NCI-H2196 treated with DMSO at 0.1 percent for 48 hours (cell line): ENCODE data around the gene SHROOM4.

Experiments used
- DNase-seq: peaks from one replicate; lab custom pipeline; 2025; ENCODE audit not compliant: unreplicated experiment; lab: John Stamatoyannopoulos, UW

Gene SHROOM4

GRCh38 chrX:50813843-50814661 lies at the start of gene SHROOM4:
Gene SHROOM4 (minus strand): TSS chrX:50814194. CDS start chrX:50814018, 176 bp downstream.
- DNase-seq: no peak

- no peak for DNase-seq
These were observed 49.5 kb upstream of the SHROOM4 start for GRCh38 chrX:50863471-50863870.

GRCh38 chrX:50860518-50860917 lies 46.5 kb upstream of the SHROOM4 start:
- DNase-seq: no peak

- DNase-seq: no peak
These were observed 44.6 kb upstream of the SHROOM4 start for GRCh38 chrX:50858548-50858947.

GRCh38 chrX:50853399-50853798 lies 39.4 kb upstream of the SHROOM4 start:
- DNase-seq: no peak

GRCh38 chrX:50852524-50852923 lies 38.5 kb upstream of the SHROOM4 start:
- DNase-seq: no peak

- no peak for DNase-seq
These were observed 28.2 kb upstream of the SHROOM4 start for GRCh38 chrX:50842221-50842620.

- no peak for DNase-seq
These were observed 25.7 kb upstream of the SHROOM4 start for GRCh38 chrX:50839730-50840129.

GRCh38 chrX:50838820-50839600 lies 25.0 kb upstream of the SHROOM4 start:
- DNase-seq: no peak

GRCh38 chrX:50827996-50828395 lies 14.0 kb upstream of the SHROOM4 start:
- DNase-seq: no peak

- no peak for DNase-seq
These were observed 11.8 kb upstream of the SHROOM4 start for GRCh38 chrX:50825825-50826224.

GRCh38 chrX:50818986-50819385 lies 5.0 kb upstream of the SHROOM4 start:
- no peak for DNase-seq

GRCh38 chrX:50815120-50815519 lies 1.1 kb upstream of the SHROOM4 start:
- no peak for DNase-seq

GRCh38 chrX:50814701-50815100 lies 707 bp upstream of the SHROOM4 start:
- no peak for DNase-seq

- no peak for DNase-seq
These were observed 775 bp downstream of the SHROOM4 start for GRCh38 chrX:50812995-50813842.

- DNase-seq: no peak
These were observed 8.7 kb downstream of the SHROOM4 start for GRCh38 chrX:50805276-50805675.

- no peak for DNase-seq
These were observed 12.9 kb downstream of the SHROOM4 start for GRCh38 chrX:50801135-50801534.

GRCh38 chrX:50799531-50799961 lies 14.4 kb downstream of the SHROOM4 start:
- no peak for DNase-seq

GRCh38 chrX:50798783-50799182 lies 15.2 kb downstream of the SHROOM4 start:
- DNase-seq: no peak

GRCh38 chrX:50787099-50787498 lies 26.9 kb downstream of the SHROOM4 start:
- DNase-seq: no peak

GRCh38 chrX:50780144-50780543 lies 33.9 kb downstream of the SHROOM4 start:
- DNase-seq: no peak
